ENCODE data around the gene WDR70. TPM values are rescaled to one million over a fixed set of nuclear protein-coding genes. Genes with fewer than 3 reads are reported as not detected.
"Not testable (repeated sequence)": the region's sequence is repeated elsewhere in the genome, so short reads cannot be mapped to it uniquely, and the experiment has no call there.

Gene WDR70
- total RNA-seq, 1 donor from 2014 or later, result 29.0 TPM

DNA sequence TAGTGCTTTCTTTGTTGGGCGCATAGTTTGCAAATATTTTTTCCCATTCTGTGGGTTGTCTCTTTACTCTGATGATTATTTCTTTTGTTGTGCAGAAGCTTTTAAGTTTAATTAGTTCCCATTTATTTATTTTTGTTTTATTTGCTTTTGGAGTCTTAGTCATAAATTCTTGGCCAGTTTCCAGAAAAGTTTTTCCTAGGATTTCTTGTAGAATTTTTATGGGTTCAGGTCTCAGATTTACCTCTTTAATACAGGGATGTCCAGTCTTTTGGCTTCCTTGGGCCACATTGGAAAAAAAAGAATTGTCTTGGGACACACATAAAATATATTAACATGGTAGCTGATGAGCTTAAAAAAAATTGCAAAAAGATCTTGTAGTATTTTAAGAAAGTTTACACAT lies 122.0 kb downstream of the WDR70 start:
- no peak for ATAC-seq
- Histone ChIP-seq H3K27me3 (ENCODE audit: low read depth) (no peaks in the 10 kb centered on the region), H3K36me3 (no peaks in the 10 kb centered on the region), H3K27ac (no peak overlapping the region), H3K9me3 (no peaks in the 10 kb centered on the region), H3K4me1 (no peaks in the 10 kb centered on the region), H3K4me3 (no peak overlapping the region)
- intact Hi-C loops (cut with DNase I), result no loop called here
- no peak for DNase-seq
- TF ChIP-seq, protein P1, sequence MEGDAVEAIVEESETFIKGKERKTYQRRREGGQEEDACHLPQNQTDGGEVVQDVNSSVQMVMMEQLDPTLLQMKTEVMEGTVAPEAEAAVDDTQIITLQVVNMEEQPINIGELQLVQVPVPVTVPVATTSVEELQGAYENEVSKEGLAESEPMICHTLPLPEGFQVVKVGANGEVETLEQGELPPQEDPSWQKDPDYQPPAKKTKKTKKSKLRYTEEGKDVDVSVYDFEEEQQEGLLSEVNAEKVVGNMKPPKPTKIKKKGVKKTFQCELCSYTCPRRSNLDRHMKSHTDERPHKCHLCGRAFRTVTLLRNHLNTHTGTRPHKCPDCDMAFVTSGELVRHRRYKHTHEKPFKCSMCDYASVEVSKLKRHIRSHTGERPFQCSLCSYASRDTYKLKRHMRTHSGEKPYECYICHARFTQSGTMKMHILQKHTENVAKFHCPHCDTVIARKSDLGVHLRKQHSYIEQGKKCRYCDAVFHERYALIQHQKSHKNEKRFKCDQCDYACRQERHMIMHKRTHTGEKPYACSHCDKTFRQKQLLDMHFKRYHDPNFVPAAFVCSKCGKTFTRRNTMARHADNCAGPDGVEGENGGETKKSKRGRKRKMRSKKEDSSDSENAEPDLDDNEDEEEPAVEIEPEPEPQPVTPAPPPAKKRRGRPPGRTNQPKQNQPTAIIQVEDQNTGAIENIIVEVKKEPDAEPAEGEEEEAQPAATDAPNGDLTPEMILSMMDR (IDR thresholded peaks at IDR 0.05), result no peak

DNA sequence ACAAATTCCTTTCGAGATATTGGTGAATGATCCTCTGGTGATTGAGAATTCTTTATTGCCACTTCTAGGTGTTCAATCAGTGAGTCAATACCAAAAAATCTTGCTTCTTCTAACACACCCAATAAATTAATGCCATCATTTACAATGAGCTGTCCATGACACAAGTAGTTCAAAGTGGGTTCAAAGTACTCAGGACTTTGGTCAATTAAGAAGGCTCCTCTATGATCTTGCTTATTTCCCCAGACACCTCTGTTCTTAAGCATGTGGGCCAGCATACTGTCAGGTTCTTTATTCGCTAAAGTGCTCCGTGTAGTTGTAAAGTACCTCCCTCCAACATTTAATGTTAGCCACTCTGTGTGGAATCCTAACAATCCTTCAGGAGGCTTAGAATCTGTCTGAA lies 127.1 kb downstream of the WDR70 start:
- H3K4me3 ChIP-seq, result no peak overlapping the region
- DNase-seq (no peak), ATAC-seq (no peak)
- H3K36me3 ChIP-seq, result no peaks in the 10 kb centered on the region
- intact Hi-C loops (cut with DNase I), result no loop called here
- no peaks in the 10 kb centered on the region for H3K4me1 ChIP-seq
- TF ChIP-seq, protein P1 (IDR thresholded peaks at IDR 0.05), result no peak
- H3K27ac ChIP-seq, result no peak overlapping the region
- H3K9me3 ChIP-seq, result no peaks in the 10 kb centered on the region
- no peaks in the 10 kb centered on the region for H3K27me3 ChIP-seq (ENCODE audit: low read depth)

DNA sequence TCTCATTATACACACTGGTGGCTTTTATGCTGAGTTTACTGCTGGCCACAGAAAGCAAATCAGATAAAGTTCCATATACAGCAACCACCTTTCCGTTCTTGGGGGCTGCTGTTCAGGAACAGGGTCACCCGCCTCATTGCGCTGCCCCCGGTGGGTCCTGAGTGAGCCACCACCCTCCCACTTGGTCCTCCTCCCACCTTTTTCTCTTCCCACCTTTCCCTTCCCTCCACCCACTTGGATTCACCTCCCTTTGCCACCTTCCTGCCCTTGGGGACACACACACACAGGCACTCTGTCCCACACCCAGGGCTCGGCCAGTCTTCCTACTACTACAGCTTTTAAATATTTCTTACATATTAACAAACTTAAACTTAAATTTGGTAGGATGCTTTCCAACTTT lies 127.6 kb downstream of the WDR70 start:
- TF ChIP-seq, protein P1 (IDR thresholded peaks at IDR 0.05), result no peak
- no peak overlapping the region for H3K4me3 ChIP-seq
- H3K36me3 ChIP-seq, result no peaks in the 10 kb centered on the region
- no peaks in the 10 kb centered on the region for H3K9me3 ChIP-seq
- no peaks in the 10 kb centered on the region for H3K27me3 ChIP-seq (ENCODE audit: low read depth)
- no peak for DNase-seq
- H3K4me1 ChIP-seq, result no peaks in the 10 kb centered on the region
- intact Hi-C loops (cut with DNase I), result no loop called here
- ATAC-seq, result no peak
- H3K27ac ChIP-seq, result no peak overlapping the region

DNA sequence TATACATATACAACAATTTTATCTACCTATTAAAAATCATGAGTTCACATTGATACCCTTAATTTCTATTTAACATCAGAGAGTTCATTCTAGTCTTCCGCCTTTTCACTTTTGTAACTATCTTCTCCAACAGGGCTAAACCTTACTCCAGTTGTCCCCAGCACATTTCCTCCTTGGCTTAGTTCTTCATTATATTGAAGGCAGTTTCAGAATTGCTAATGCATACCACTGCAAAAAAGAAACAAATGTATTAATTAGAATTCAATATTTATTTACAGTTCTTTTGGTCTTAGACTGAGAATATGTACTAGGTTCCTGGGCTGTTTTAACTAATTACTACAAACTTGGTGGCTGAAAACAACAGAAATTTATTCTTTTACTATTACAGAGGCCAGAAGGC lies 132.5 kb downstream of the WDR70 start:
- TF ChIP-seq, protein P1 (IDR thresholded peaks at IDR 0.05), result no peak
- ATAC-seq (no peak), DNase-seq (no peak)
- Histone ChIP-seq H3K36me3 (peaks cover 5% of the 10 kb centered on the region), H3K4me1 (no peaks in the 10 kb centered on the region), H3K27ac (no peak overlapping the region), H3K9me3 (no peaks in the 10 kb centered on the region), H3K4me3 (no peak overlapping the region), H3K27me3 (ENCODE audit: low read depth) (no peaks in the 10 kb centered on the region)
- intact Hi-C loops (cut with DNase I), result no loop called here

DNA sequence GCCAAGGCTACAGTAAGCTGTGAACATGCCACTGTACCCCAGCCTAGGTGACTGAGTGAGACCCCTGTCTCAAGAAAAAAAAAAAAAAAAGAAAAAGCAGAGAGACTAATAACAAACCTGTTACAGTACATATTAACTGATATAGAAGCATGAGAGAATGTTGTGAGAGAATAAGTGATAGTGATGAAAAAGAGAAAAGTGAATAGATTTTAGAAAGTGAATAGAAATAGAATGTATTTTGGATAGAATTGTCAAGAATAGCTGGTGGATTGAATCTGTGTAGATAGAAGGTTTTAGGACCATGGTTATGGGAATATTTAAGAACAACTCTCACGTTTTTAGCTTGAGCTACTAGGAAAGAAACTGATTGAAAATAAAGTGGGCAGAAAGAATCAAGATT lies 135.8 kb downstream of the WDR70 start:
- intact Hi-C loops (cut with DNase I), result no loop called here
- no peaks in the 10 kb centered on the region for H3K27me3 ChIP-seq (ENCODE audit: low read depth)
- TF ChIP-seq, protein P1 (IDR thresholded peaks at IDR 0.05), result no peak
- DNase-seq (no peak), ATAC-seq (no peak)
- H3K4me1 ChIP-seq, result no peaks in the 10 kb centered on the region
- no peak overlapping the region for H3K4me3 ChIP-seq
- peaks cover 5% of the 10 kb centered on the region for H3K36me3 ChIP-seq
- no peak overlapping the region for H3K27ac ChIP-seq
- no peaks in the 10 kb centered on the region for H3K9me3 ChIP-seq

DNA sequence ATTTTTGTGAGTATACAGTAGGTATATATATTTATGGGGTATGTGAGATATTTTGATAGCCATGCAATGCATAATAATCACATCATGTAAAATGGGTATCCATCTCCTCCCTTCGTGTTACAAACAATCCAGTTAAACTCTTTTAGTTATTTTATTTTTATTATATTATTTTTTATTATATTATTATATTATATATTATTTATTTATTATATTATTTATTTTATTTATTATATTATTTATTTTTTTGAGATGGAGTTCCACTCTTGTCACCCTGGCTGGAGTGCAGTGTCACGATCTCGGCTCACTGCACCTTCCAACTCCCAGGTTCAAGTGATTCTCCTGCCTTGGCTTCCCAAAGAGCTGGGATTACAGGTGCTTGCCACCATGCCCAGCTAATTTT lies 138.6 kb downstream of the WDR70 start:
- intact Hi-C loops (cut with DNase I), result no loop called here
- TF ChIP-seq, protein P1 (IDR thresholded peaks at IDR 0.05), result no peak
- Histone ChIP-seq H3K9me3 (no peaks in the 10 kb centered on the region), H3K27me3 (ENCODE audit: low read depth) (no peaks in the 10 kb centered on the region), H3K27ac (no peak overlapping the region), H3K4me1 (no peaks in the 10 kb centered on the region), H3K4me3 (no peak overlapping the region), H3K36me3 (peaks cover 5% of the 10 kb centered on the region)
- no peak for DNase-seq
- ATAC-seq, result no peak

DNA sequence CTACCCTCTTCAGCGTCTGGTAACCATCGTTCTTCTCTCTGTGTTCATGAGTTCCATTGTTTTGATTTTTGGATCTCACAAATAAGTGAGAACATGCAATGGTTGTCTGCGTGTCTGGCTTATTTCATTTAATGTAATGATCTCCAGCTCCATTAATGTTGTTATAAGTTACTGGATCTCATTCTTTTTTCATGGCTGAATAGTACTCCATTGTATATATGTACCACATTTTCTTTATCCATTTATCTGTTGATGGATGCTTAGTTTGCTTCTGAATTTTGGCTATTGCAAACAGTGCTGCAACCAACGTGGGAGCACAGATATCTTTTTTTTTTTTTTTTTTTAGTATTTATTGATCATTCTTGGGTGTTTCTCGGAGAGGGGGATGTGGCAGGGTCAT lies 139.2 kb downstream of the WDR70 start:
- DNase-seq; H3K9me3 ChIP-seq; H3K4me1 ChIP-seq; H3K27me3 ChIP-seq (ENCODE audit: low read depth); H3K27ac ChIP-seq; H3K4me3 ChIP-seq; intact Hi-C loops (cut with DNase I); H3K36me3 ChIP-seq; ATAC-seq: not testable (repeated sequence)

Measured in lower lobe of right lung (tissue), 2 donors.